Measurements from ENCODE around the gene CTBP2. TPM values are rescaled to one million over a fixed set of nuclear protein-coding genes. Genes with fewer than 3 reads are reported as not detected.

Gene CTBP2
- total and polyA plus RNA-seq, 10 of the 15 experiments (the other 5 are each of a cell fraction or from before 2014, with no cell fraction given), result 0.02 to 0.72 (median 0.06) TPM; not detected in 2

DNA sequence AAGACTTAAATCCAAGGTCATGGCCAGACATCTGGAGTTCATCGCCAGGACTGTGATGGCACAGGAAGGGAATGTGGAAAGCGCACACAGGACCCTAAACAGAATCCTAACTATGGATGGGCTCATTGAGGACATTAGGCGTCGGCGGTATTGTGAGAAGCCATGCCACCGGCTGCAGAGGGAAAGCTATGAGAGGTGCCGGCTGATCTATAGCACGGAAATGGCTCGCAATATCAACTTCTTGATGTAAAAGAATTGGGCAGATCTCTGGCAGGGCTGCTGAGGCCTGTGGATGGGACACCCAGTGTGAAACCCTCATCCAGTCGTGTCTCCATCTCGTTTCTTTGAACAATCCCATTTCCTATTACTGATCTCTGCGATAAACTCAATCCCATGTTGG is 6.3 kb upstream of the CTBP2 start:
- SMC1A ChIA-PET (ENCODE audit: uncharacterized antibody, unreplicated experiment), result no interaction called here
- H3K27me3 ChIP-seq (replicated peaks in 1 of 2; ENCODE audit: control insufficient read depth in 2 of 2, insufficient read depth in 2 of 2, low read length in 1 of 2), result peaks cover 0 to 3% of the 10 kb centered on the region in 2 experiments; a peak in 1 of 4 replicates
- no peak overlapping the region for H3K9ac ChIP-seq (ENCODE audit: control insufficient read depth, insufficient read depth, low read length)
- 68% methylated on average over 12 of the region's 12 CpGs for WGBS (ENCODE audit: insufficient coverage, insufficient replicate concordance, low lambda C conversion rate, missing lambda C conversion rate)
- intact Hi-C loops (cut with micrococcal nuclease; ENCODE audit: unreplicated experiment) (no loop called here), in situ Hi-C loops (cut with MboI) (no loop called here)
- H3K27ac ChIP-seq (ENCODE audit: control insufficient read depth, insufficient read depth), result no peak overlapping the region
- FAIRE-seq (no peak), DNase-seq (ENCODE audit: low read depth, low spot score) (no peak), ATAC-seq (no peak)
- H3K4me2 ChIP-seq (ENCODE audit: control insufficient read depth, insufficient read depth), result no peak overlapping the region
- H3K79me2 ChIP-seq (ENCODE audit: control insufficient read depth, insufficient read depth, low read length), result no peaks in the 10 kb centered on the region
- no peak overlapping the region for H3K4me3 ChIP-seq
- POLR2A ChIA-PET, result no interaction called here
- CTCF ChIA-PET, result no interaction called here
- BruUV-seq (replicated peaks), result no TSS peak
- H3K4me1 ChIP-seq (ENCODE audit: control insufficient read depth, insufficient read depth, low read length), result no peaks in the 10 kb centered on the region
- H3K9me3 ChIP-seq (replicated peaks; ENCODE audit: control insufficient read depth, insufficient read depth, low read length), result no peaks in the 10 kb centered on the region; the same call in 2 of the 3 replicates
- RAD21 ChIA-PET (ENCODE audit: unreplicated experiment), result no interaction called here
- no peak overlapping the region for H2AFZ ChIP-seq (ENCODE audit: control insufficient read depth, low read depth, low read length)
- TF ChIP-seq, protein P1, sequence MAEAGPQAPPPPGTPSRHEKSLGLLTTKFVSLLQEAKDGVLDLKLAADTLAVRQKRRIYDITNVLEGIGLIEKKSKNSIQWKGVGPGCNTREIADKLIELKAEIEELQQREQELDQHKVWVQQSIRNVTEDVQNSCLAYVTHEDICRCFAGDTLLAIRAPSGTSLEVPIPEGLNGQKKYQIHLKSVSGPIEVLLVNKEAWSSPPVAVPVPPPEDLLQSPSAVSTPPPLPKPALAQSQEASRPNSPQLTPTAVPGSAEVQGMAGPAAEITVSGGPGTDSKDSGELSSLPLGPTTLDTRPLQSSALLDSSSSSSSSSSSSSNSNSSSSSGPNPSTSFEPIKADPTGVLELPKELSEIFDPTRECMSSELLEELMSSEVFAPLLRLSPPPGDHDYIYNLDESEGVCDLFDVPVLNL (IDR thresholded peaks at IDR 0.05; ENCODE audit: low read depth, low read length), result no peak
- TF ChIP-seq MYB (IDR thresholded peaks at IDR 0.05; ENCODE audit: borderline replicate concordance, low read depth, low read length) (no peak), BACH1 (IDR thresholded peaks at IDR 0.05; ENCODE audit: borderline replicate concordance) (no peak), ATF7 (IDR thresholded peaks at IDR 0.05; ENCODE audit: low read depth) (no peak), RFX5 (IDR thresholded peaks at IDR 0.05; ENCODE audit: low read depth, low read length) (no peak), MEF2B (IDR thresholded peaks at IDR 0.05; ENCODE audit: partially characterized antibody, poor library complexity, severe bottlenecking) (no peak), CBX5 (IDR thresholded peaks at IDR 0.05; ENCODE audit: low read depth) (no peak), MTA3 (IDR thresholded peaks at IDR 0.05; ENCODE audit: borderline replicate concordance, low read length) (no peak), BHLHE40 (IDR thresholded peaks at IDR 0.05; ENCODE audit: borderline replicate concordance in 1 of 2, low read depth in 2 of 2, low read length in 1 of 2) (no peak), GABPA (IDR thresholded peaks at IDR 0.05; ENCODE audit: low read depth) (no peak)
- TF ChIP-seq, protein P2, sequence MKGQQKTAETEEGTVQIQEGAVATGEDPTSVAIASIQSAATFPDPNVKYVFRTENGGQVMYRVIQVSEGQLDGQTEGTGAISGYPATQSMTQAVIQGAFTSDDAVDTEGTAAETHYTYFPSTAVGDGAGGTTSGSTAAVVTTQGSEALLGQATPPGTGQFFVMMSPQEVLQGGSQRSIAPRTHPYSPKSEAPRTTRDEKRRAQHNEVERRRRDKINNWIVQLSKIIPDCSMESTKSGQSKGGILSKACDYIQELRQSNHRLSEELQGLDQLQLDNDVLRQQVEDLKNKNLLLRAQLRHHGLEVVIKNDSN (IDR thresholded peaks at IDR 0.05; ENCODE audit: borderline replicate concordance, extremely low read length, insufficient read depth, low read depth, low read length), result no peak
- no peaks in the 10 kb centered on the region for H3K36me3 ChIP-seq (ENCODE audit: control insufficient read depth in 2 of 2, insufficient read depth in 2 of 2, low read length in 1 of 2)
- H4K20me1 ChIP-seq (ENCODE audit: control insufficient read depth, insufficient read depth), result no peaks in the 10 kb centered on the region

All from GM12878 (cell line).